DND-41 (cell line): ENCODE data around the gene PLPP6.

ENCODE experiments used
- ATAC-seq: fragments of 200-7000 bp; cut with Tn5 transposase; 3 replicates; pipeline ENCODE4 v1.9.1; 2021; ENCODE audit warnings: low read depth; ENCODE audit not compliant: insufficient read depth
- DNase-seq: peaks from one replicate; pipeline ENCODE4 v3.0.0-alpha.2; 2020
- H2AFZ ChIP-seq: 2 replicates; pipeline ENCODE4 v1.6.0; 2012; ENCODE audit warnings: low read depth, low read length
- H3K27ac ChIP-seq: 2 replicates; pipeline ENCODE4 v1.5.1; 2012; ENCODE audit warnings: low read length, inconsistent platforms
- H3K27me3 ChIP-seq: fragments of 200-600 bp; sonication (generic); 2 replicates; pipeline ENCODE4 v1.6.0; 2012; ENCODE audit warnings: low read length, mild to moderate bottlenecking, inconsistent platforms; ENCODE audit not compliant: insufficient read depth, poor library complexity
- H3K36me3 ChIP-seq: 2 replicates; pipeline ENCODE4 v1.5.1; 2012; ENCODE audit warnings: low read length, inconsistent platforms; ENCODE audit not compliant: insufficient read depth
- H3K4me1 ChIP-seq: 2 replicates; pipeline ENCODE4 v1.5.1; 2012; ENCODE audit warnings: mild to moderate bottlenecking, low read length; ENCODE audit not compliant: insufficient read depth
- H3K4me2 ChIP-seq: 2 replicates; pipeline ENCODE4 v1.6.0; 2012; ENCODE audit warnings: mild to moderate bottlenecking, moderate library complexity, low read length, inconsistent platforms; ENCODE audit not compliant: insufficient read depth
- H3K4me3 ChIP-seq, 2 experiments: fragments of 200-600 bp in 1 of 2; shearing (Covaris generic) in 1 of 2; 2 replicates each; pipeline ENCODE4 v1.5.1; 2012 to 2016; ENCODE audit warnings: inconsistent platforms in 2 of 2, low read length in 2 of 2, mild to moderate bottlenecking in 2 of 2, low read depth in 1 of 2, moderate library complexity in 1 of 2
- H3K79me2 ChIP-seq: 2 replicates; pipeline ENCODE4 v1.6.0; 2012; ENCODE audit warnings: low read length, inconsistent platforms; ENCODE audit not compliant: insufficient read depth
- H3K9ac ChIP-seq: 2 replicates; pipeline ENCODE4 v1.6.0; 2012; ENCODE audit warnings: low read depth, mild to moderate bottlenecking, inconsistent platforms, low read length, moderate library complexity
- H3K9me3 ChIP-seq: 2 replicates; pipeline ENCODE4 v1.5.1; 2012; ENCODE audit warnings: low read length, moderate library complexity, mild to moderate bottlenecking, inconsistent platforms; ENCODE audit not compliant: insufficient read depth, severe bottlenecking
- H4K20me1 ChIP-seq: 2 replicates; pipeline ENCODE4 v1.6.0; 2012; ENCODE audit warnings: low read length; ENCODE audit not compliant: insufficient read depth
- CTCF ChIP-seq: IDR thresholded peaks from 2 replicates; pipeline ENCODE4 v1.5.1; 2012; ENCODE audit warnings: borderline replicate concordance, low read length, moderate library complexity, mild to moderate bottlenecking; ENCODE audit not compliant: poor library complexity, severe bottlenecking; ENCODE audit errors: extremely low read depth
- EZH2 ChIP-seq: IDR thresholded peaks from 3 replicates; pipeline ENCODE4 v1.6.1; 2012; ENCODE audit warnings: borderline replicate concordance, low read depth, mild to moderate bottlenecking, moderate library complexity, low read length, inconsistent platforms; ENCODE audit not compliant: severe bottlenecking

The PLPP6 gene

GRCh38 chr9:4704129-4704528 is 42.0 kb downstream of the PLPP6 start:
- Histone ChIP-seq H3K27me3 (no peaks in the 10 kb centered on the region), H3K4me3 (no peak overlapping the region), H3K9me3 (no peaks in the 10 kb centered on the region), H4K20me1 (no peaks in the 10 kb centered on the region), H3K4me1 (no peaks in the 10 kb centered on the region), H2AFZ (no peak overlapping the region), H3K9ac (no peak overlapping the region), H3K27ac (no peak overlapping the region), H3K79me2 (no peaks in the 10 kb centered on the region), H3K4me2 (no peak overlapping the region), H3K36me3 (peaks cover 54% of the 10 kb centered on the region; the same call in 1 of the 2 replicates)
- TF ChIP-seq EZH2 (no peak), CTCF (no peak)
- DNase-seq (no peak), ATAC-seq (no peak)

- H3K9ac ChIP-seq: no peak overlapping the region
- ATAC-seq (no peak), DNase-seq (no peak)
- no peaks in the 10 kb centered on the region for H3K27me3 ChIP-seq
- H4K20me1 ChIP-seq: no peaks in the 10 kb centered on the region
- H3K27ac ChIP-seq: no peak overlapping the region
- H3K36me3 ChIP-seq: peaks cover 46% of the 10 kb centered on the region; the same call in 1 of the 2 replicates
- H3K9me3 ChIP-seq: no peaks in the 10 kb centered on the region
- no peak overlapping the region for H3K4me2 ChIP-seq
- H2AFZ ChIP-seq: no peak overlapping the region
- H3K79me2 ChIP-seq: no peaks in the 10 kb centered on the region
- H3K4me3 ChIP-seq: no peak overlapping the region
- TF ChIP-seq EZH2: no peak
- no peak for TF ChIP-seq CTCF
- no peaks in the 10 kb centered on the region for H3K4me1 ChIP-seq
These were observed 43.9 kb downstream of the PLPP6 start for GRCh38 chr9:4706021-4706420.

- Histone ChIP-seq H3K9ac (no peak overlapping the region), H4K20me1 (no peaks in the 10 kb centered on the region), H3K36me3 (peaks cover 39% of the 10 kb centered on the region; the same call in 1 of the 2 replicates), H3K9me3 (no peaks in the 10 kb centered on the region), H2AFZ (no peak overlapping the region), H3K27me3 (no peaks in the 10 kb centered on the region), H3K4me2 (no peak overlapping the region), H3K4me1 (no peaks in the 10 kb centered on the region), H3K79me2 (no peaks in the 10 kb centered on the region), H3K4me3 (no peak overlapping the region), H3K27ac (no peak overlapping the region)
- TF ChIP-seq EZH2 (no peak), CTCF (no peak)
- DNase-seq (no peak), ATAC-seq (no peak)
These were observed 45.0 kb downstream of the PLPP6 start for GRCh38 chr9:4706971-4707622.
